HG02610 (cell line): ENCODE data around the gene GDPD5.
A peak's percentile ranks its signal among the peaks of the same experiment; 100 is the strongest.

ENCODE experiments used
- ATAC-seq: cut with Tn5 transposase; IDR thresholded peaks from one replicate; pipeline ENCODE4 v1.9.1; 2021; ENCODE audit warnings: mild to moderate bottlenecking, moderate library complexity; ENCODE audit not compliant: unreplicated experiment

Gene GDPD5

GRCh38 chr11:75495749-75496304 is 29.9 kb downstream of the GDPD5 start:
- no peak for ATAC-seq

- ATAC-seq = no peak
Measured at GRCh38 chr11:75493626-75494025, 32.1 kb downstream of the GDPD5 start.

GRCh38 chr11:75492181-75492820 is 33.4 kb downstream of the GDPD5 start:
- ATAC-seq = peak; percentile 56

- ATAC-seq = no peak
Measured at GRCh38 chr11:75491465-75491864, 34.3 kb downstream of the GDPD5 start.

GRCh38 chr11:75490221-75491181 is 35.2 kb downstream of the GDPD5 start:
- ATAC-seq = no peak

- ATAC-seq = no peak
Measured at GRCh38 chr11:75487365-75487764, 38.4 kb downstream of the GDPD5 start.

GRCh38 chr11:75485742-75486141 is 40.0 kb downstream of the GDPD5 start:
- ATAC-seq = no peak

- no peak for ATAC-seq
Measured at GRCh38 chr11:75482931-75483469, 42.7 kb downstream of the GDPD5 start.

- ATAC-seq = no peak
Measured at GRCh38 chr11:75481922-75482606, 43.7 kb downstream of the GDPD5 start.

GRCh38 chr11:75481223-75481921 is 44.4 kb downstream of the GDPD5 start:
- ATAC-seq = no peak

- ATAC-seq = no peak
Measured at GRCh38 chr11:75480185-75481175, 45.3 kb downstream of the GDPD5 start.

GRCh38 chr11:75479597-75480145 is 46.1 kb downstream of the GDPD5 start:
- no peak for ATAC-seq

GRCh38 chr11:75478783-75479596 is 46.8 kb downstream of the GDPD5 start:
- ATAC-seq = no peak

- no peak for ATAC-seq
Measured at GRCh38 chr11:75477614-75477935, 48.2 kb downstream of the GDPD5 start.

- ATAC-seq = no peak
Measured at GRCh38 chr11:75476739-75477613, 48.8 kb downstream of the GDPD5 start.

GRCh38 chr11:75475767-75476650 is 49.7 kb downstream of the GDPD5 start:
- no peak for ATAC-seq
